ENCODE measurements around the gene PRKAG1.

PRKAG1 gene

DNA sequence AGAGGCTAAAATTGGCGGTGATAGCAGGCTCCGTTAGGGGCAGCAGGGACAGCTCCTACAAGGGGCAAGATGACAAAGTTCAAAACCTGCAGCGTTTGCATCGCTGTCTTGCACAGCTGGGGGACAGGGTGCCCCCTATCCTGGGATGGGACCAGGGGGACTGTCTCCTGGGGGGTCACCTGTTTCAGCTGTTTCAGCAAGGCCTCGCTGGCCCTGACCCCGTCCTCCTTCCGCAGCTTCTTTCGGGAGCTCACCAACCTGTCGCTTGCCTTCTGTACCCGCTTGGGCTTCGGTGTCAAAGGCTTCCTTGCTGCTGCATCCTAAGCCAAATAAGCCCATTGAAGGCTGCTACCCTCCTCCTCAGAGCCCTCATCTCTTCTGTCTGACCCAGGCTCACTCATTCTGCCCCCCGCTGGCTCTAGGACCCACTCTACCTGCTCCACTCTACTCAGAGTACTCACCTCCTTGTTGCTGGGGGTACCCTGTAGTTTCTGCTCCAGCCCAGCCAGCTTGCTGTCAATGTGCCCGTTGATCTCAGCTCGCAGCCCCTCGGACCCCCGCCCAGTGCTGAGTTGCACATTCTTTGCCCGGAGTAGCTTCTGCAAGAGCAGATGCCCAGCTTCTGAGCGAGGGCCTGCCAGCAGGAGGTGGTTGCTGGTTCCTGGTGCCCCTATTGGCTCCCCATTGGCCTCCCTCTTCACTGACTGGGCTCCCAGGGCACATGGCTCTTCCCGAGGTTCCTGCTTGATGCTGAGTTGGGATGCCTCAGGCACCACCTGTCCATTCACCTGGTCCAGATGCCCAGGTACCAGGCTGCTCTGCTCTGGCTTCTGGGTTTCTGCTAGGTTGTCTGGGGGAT, 12.4 kb upstream of the PRKAG1 start:
- no peak for DNase-seq

DNA sequence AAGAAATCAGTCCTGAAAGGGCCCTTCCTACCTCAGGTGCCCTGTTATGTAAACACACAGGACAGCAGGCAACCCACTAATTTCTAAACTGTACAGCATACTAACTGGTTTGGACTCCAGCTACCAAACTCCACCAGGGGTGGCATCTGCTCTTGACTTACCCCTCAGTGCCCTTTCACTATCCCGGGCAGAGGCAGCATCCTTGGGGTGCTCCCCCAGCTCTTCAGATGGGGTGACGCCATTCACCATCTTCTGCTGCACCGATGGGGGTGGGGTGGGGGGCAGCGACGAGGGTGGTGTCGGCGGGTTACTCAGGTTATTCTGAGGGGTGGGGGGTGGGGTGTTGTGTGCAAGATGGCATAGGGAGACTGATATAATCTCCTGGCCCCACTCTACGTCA, 11.5 kb upstream of the PRKAG1 start:
- DNase-seq, result no peak

DNA sequence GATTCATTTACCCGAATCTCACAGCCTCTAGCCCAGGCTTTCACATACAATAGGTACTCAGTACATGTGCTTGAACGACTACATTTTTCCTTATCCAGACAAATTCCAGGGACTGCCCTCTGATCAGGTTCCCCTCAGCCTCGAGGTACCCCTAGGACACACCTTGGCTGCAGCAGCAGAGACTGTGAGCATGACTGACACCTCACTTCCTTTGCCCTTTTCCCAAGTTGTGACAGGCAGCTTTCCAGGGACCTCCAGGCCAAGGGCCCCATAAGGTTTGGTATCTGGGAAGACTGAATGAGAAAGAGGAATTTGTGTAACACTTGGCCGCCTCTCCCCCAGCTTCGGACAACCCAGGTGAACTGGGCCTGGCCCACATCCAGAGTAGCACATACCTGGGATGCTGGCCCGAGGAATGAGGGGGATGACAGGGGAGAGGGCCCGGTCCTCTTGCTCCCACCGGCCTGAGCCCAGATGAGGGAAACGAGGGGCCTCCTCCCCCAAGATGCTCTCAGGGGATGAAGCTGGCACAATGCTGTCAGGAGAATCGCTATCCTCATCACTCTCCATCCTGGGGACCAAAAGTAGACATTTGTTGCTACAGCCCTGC, 10.2 kb upstream of the PRKAG1 start:
- no peak for DNase-seq

DNA sequence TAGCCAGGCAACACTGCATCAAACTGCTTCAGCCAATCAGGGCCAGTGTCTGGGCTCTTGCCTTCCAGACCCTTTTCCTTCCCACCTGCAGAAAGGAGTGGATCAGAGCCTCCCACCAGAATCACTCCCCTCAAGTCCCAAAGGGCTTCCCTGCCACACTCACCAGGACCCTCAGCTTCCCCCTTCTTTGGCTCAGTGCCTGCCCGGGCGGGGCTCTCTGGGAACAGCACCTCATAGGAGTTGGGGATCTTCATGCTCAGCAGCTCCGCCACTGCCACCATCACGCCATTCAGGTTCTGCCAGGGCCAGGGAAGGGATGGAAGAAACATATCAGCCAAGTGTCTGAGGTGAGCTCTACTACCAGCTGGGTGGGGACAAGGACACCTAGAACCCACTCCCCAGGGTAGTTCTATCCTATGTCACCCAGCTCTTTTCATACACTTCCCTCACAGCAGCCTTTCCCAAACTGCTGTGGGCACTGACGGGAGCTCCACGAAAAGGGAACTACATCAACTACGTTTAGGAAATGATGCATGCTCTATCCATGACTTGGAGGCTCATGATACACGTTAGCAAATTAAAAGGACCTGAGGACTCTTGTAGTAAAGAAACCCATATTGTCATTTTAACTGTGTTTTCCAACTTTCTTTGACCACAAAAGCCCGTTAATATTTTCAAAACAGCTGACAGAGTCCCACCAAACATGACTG, 9.4 kb upstream of the PRKAG1 start:
- no peak for DNase-seq

DNA sequence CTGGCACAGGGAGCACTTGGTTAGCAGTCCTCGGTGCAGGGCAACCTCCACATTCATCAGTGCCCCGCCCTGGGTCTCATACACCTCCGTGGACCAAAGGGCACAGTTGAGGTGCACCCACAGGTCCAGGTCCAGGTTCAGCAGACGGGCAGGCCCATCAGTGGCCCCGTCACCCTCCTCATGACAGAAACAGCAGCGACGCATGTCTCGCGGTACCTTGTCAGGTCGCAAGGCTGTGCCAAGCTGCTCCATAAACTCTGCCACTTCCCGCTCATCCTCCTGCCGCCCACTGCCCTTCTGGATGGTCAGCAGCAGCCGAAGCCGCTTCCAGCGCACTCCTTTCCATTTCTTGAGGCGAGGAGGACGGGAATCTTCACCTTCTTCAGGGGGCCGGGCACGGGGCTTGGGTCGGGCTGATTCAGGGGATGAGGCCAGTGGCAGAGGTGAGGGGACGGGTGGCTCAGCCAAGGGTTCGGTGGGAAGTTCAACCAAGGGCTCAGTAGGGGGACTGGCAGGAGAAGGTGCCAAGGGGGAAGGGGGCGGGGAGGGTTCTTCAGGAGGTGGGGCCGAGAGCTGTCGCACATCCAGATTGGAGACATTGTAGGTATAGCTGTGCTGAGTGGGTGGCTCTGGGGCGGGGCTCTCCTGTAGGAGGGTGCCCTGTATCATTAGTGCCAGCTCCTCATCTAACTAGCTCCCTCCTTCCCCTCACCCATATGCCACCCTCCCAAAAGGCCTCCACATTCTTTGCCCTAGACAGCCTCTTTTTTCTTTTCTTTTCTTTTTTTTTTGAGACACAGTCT, 8.3 kb upstream of the PRKAG1 start:
- no peak for DNase-seq

GRCh38 chr12:49026101-49026500, 7.5 kb upstream of the PRKAG1 start:
- no peak for DNase-seq

DNA sequence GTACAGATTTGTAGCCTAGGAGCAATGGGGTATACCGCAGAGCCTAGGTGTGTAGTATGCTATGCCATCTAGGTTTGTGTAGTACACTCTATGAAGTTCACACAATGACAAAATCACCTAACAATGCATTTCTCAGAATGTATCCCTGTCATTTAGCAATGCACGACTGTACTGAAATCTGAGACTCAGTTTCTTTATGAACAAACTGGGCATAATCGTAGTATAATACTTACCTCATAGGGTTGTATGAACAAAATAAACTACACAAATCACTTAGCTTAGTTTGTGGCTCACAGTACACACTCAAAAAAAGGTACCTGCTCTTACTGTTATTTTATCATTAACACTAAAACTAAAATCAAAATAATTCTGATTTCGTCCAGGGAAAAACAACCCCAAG, 6.9 kb upstream of the PRKAG1 start:
- no peak for DNase-seq

DNA sequence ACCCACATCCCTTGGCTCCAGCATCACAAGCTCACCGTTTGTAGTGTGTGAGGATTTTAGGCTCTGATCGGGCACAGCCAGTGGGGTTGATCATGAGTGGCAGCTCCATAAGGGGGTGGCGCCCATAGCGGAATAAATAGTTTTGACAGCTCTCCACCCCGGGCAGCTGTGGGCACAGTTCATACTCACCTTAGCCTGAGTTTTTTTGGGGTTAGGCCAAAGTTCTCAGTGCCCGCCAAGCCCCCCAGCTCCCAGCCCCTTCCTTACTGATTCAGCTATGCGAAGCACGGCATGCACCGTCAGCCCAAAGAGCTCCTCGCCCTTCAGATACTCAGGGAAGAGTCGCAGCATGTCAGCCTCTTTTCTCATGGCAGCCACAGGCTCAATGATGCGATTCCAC, 6.0 kb upstream of the PRKAG1 start:
- DNase-seq, result no peak

GRCh38 chr12:49023812-49024211, 5.2 kb upstream of the PRKAG1 start:
- DNase-seq, result no peak

- DNase-seq, result no peak
Measured at GRCh38 chr12:49022558-49023178, 4.1 kb upstream of the PRKAG1 start.

DNA sequence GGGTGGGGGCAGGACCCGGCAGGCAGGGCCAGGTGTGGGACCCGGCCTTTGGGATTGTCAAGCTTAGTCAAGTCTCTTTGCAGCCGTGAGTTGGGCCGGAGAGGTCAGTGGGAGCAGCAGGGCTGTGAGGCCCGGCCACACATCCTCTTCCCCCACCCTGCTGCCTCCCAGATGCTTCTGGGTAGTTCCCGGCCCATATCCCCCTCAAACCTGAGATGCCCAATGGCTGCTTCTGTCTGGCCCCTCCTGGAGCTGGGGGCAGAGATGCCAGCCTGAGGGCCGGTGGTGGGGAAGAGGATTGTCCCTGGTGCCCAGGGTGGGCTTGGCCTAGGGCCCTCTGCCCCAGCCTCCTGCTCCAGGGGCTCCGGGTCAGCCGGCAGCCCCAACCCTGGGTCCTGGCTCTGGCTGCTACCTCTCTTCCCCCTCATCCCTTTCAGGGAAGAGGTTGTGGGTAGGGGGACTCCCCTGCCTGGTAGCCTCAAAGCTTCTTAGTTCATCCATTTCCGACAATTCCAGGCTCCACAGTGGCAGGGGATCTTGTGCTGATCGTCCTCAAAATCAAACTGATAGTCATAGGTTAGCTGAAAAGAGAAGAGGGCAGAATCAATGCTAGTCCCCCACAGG, 2.8 kb upstream of the PRKAG1 start:
- no peak for DNase-seq

DNA sequence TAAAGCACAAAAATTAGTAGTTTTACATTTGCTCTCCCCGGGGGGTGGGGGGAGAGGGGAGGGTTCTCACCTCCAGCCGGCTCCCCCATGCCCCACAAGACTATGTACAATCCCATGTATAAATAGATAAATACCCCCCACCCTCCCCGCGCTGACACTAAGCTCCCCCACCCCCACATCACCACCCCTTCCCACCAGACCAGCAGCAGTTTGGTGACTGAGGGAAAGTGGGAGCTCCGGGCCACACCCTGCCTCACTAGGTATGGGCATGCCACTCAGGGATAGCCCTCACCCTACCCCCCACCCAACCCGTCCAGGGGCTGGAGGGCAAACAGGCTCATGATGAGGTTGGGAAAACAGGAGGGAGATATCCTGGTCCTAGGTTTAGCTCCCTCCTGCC, 1.9 kb upstream of the PRKAG1 start:
- no peak for DNase-seq

DNA sequence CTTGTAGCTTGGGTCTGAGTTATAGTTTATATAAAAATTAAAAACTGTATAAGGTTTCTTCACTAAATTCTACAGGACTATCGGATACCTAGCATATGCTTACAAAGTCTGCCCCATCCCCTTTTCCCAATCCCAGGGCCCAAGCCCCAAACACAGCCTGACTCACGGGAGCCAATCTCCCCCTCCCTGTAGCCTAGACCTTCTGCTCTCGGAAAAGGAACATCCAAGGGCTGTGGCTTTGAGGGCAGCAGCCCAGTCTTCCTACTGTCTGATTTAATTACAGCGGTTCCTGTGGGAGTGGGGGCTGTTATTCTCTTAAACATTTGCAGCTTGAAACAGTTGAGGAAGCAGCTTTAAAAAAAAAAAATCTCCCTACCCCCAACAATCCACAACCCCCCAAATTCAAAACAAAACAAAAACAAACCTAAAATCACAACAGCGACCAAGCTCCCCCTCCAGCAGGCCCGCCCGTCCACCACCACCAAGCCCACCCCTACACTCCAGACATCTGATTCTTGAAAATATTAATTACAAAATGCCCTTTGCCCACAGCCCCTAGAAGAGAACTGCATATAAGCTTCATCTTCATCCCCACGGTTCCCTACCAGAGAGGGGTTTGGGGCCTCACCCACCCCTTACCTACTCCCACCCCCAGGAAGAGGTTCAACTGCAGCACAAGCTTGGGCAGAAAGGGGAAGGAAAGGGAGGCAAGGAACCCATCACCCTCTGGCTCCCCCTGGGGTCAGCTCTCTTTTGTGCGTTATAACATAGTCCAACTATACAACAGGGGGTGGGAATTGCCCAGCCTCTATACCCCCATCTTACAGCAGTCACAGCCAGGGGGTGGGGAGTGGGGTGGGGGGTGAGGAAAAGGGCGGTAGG, 1.1 kb upstream of the PRKAG1 start:
- peak; percentile 42 for DNase-seq

DNA sequence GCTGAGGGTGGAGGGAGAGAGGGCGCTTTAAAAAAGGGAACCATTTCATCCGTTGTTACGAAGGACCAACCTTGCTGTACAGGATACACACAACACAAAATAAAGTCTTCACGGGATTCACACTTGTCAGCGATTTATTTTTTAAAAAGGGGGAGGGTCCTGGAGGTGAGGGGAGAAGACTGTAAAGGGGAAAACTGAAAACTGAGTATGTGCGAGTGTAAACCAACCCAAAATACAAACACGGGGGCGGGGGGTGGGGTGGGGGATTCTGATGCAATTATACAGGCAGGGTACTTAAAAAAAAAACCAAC, 499 bp upstream of the PRKAG1 start:
- no peak for DNase-seq

DNA sequence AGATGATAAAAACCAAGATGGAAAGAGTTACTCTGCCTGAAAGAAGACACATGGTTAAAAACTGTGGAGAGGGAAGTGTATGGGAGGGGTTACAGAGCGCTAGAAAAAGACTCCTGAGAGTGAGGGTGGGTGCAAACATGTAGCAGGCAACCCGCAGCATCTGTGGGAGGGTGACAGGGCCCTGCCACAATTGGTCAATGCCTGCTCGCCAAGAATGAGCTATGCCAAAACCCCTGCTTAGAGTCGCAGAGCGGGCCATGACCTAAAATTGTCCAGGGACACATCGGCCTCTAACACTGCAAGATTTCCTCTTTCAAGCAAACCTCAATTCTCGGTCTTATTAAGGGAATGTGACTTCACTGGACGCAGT, 700 bp downstream of the PRKAG1 start:
- DNase-seq, result no peak

DNA sequence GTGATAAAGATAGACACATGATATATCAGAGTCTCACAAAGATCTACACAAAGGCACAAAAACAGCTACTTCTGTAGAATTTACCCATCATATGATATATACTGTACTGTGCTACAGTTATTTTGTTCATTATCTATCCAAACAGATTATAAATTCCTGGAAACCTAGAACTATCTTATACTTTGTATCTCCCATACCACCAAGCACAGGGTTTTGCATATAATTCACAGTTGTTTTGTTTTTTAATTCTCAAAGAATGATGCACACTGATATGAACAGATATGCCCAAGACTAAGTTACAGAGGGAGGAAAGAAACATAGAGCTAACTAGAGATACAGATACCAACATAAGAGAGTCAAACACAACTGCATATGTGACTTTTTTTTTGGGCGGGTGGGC, 3.4 kb downstream of the PRKAG1 start:
- no peak for DNase-seq

- no peak for DNase-seq
Measured at GRCh38 chr12:49014547-49014946, 4.0 kb downstream of the PRKAG1 start.

DNA sequence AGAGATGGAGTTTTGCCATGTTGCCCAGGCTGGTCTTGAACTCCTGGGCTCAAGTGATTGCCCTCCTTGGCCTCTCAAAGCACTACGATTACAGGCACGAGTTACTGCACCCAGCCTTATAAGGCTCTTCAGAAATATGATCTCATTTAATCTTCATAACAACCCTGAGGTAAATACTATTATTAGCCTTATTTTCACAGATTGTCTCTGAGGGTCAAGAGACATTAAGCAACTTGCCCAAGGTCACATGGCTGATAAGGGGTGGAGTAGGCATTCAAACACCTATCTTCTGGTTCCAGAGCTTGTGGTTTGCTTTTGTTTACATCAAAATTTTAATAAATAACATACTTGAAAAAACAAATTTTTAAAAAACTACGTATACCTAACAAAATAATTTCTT, 5.1 kb downstream of the PRKAG1 start:
- DNase-seq, result no peak

- no peak for DNase-seq
Measured at GRCh38 chr12:49012739-49013138, 5.8 kb downstream of the PRKAG1 start.

DNA sequence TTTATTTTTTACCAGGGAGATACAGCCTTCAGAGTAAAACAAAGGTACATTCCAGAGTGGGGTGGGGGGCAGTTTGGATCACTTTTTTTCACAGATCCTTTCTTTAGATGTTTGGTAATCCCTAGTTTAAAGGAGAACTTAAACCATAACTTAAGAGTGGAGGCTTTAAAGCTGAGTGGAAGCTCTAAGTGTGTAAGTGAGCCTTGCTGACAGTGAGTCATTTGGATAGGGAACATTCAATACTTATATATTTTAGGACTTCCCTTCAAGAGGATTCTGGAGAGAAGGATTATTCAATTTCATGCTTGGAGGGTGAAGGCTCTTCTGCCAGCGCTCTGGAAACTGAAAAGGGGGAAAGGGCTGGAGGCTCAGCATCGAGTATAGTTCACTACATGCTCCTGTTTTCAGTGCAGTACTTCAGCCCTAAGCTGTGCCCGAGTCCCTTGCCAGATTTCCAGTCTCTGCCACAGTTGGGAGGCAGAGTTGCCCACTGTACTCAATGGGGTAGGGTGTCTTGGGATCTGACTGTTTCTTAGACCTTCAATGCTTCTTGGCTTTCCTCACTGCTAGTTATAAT, 8.4 kb downstream of the PRKAG1 start:
- DNase-seq, result no peak

DNA sequence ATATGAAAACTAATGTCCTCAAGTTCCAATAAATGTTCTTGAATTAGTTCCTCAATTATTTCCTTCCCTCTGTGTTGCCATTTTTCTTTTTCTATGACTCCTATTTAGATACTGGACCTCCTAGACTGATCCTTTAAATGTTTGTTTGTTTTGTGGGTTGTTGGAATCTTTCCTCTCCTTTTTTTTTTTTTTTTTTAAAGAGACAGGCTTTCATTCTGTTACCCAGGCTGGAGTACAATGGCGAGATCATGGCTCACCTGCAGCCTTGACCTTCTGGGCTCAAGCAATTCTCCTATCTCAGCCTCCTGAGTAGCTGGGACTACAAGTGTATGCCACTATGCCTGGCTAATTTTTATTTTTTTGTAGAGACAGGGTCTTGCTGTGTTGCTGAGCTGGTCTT, 9.6 kb downstream of the PRKAG1 start:
- DNase-seq, result no peak
